Spinal cord (tissue), 10 donors: ENCODE results near the gene UNC13A. TPM values are rescaled to one million over a fixed set of nuclear protein-coding genes. Genes with fewer than 3 reads are reported as not detected.
A peak's percentile ranks its signal among the peaks of the same experiment; 100 is the strongest.
"Not testable (repeated sequence)": the region's sequence is repeated elsewhere in the genome, so short reads cannot be mapped to it uniquely, and the experiment has no call there.

Source experiments
- DNase-seq, 6 donors: peaks; one replicate each; pipeline versions ENCODE4 v3.0.0 to v3.0.0-alpha.2; 2013 to 2015; ENCODE audit warnings: low spot score in 6 of 6, low read depth in 4 of 6
- H3K27ac ChIP-seq: one replicate; pipeline ENCODE4 v1.5.1; 2013; ENCODE audit warnings: low read depth, low read length, control low read depth
- H3K27me3 ChIP-seq: one replicate; pipeline ENCODE4 v1.6.1; 2013; ENCODE audit warnings: low read length; ENCODE audit not compliant: control insufficient read depth, insufficient read depth
- H3K36me3 ChIP-seq: one replicate; pipeline ENCODE4 v1.6.1; 2013; ENCODE audit warnings: low read length; ENCODE audit not compliant: control insufficient read depth, insufficient read depth
- H3K4me1 ChIP-seq: one replicate; pipeline ENCODE4 v1.6.1; 2013; ENCODE audit warnings: low read length; ENCODE audit not compliant: control insufficient read depth, insufficient read depth
- H3K4me3 ChIP-seq: one replicate; pipeline ENCODE4 v1.5.1; 2013; ENCODE audit warnings: low read depth, low read length, control low read depth
- H3K9me3 ChIP-seq: one replicate; pipeline ENCODE4 v1.6.1; 2013; ENCODE audit warnings: low read length; ENCODE audit not compliant: control insufficient read depth, insufficient read depth
- WGBS: methylation state at CpG from one replicate; pipeline ENCODE4 v1.1.5; 2013; ENCODE audit warnings: missing lambda C conversion rate; ENCODE audit not compliant: insufficient coverage; 5-methylcytosine and 5-hydroxymethylcytosine counted together
- polyA plus RNA-seq, 2 donors: library from polyadenylated mRNA; unstranded; fragments of 120-200 nt; gene quantifications; one replicate each; pipeline ENCODE4 v1.2.1, GENCODE V29; 2013; ENCODE audit not compliant: insufficient read length in 2 of 2
- total RNA-seq, 2 donors: library from RNA; depleted of rRNA in 1 of 2; stranded (reverse); fragments of 120-200 nt in 1 of 2; fragments of >200 nt in 1 of 2; gene quantifications; one replicate each; pipeline versions ENCODE4 v1.2.3 to v1.2.4, GENCODE V29; 2013 to 2014
- donor health status: healthy.

The UNC13A gene
- total and polyA plus RNA-seq, 4 donors, result 11.2 to 57.4 (median 40.4) TPM

- no peaks in the 10 kb centered on the region for H3K27me3 ChIP-seq
- H3K4me1 ChIP-seq, result peaks cover 19% of the 10 kb centered on the region
- H3K9me3 ChIP-seq, result no peaks in the 10 kb centered on the region
- peak overlapping the region; percentile 48 for H3K4me3 ChIP-seq
- H3K36me3 ChIP-seq, result peaks cover 22% of the 10 kb centered on the region
- H3K27ac ChIP-seq, result peak overlapping the region; percentile 76
- 16% methylated on average over 14 of the region's 19 CpGs for WGBS
- DNase-seq, result no peak
Measured at GRCh38 chr19:17554968-17555479, 133.1 kb downstream of the UNC13A start.

- Histone ChIP-seq H3K4me3 (no peak overlapping the region), H3K27me3 (no peaks in the 10 kb centered on the region), H3K4me1 (peaks cover 16% of the 10 kb centered on the region), H3K9me3 (no peaks in the 10 kb centered on the region), H3K27ac (peak overlapping the region; percentile 60), H3K36me3 (peaks cover 7% of the 10 kb centered on the region)
- 31% methylated on average over 6 of the region's 7 CpGs for WGBS
- peak in 3 of 6 donors; percentile 19 to 75 (median 26) for DNase-seq
Measured at GRCh38 chr19:17553256-17553655, 134.9 kb downstream of the UNC13A start.

GRCh38 chr19:17552735-17553134, 135.4 kb downstream of the UNC13A start:
- not testable (repeated sequence) for H3K27ac ChIP-seq, H3K9me3 ChIP-seq, H3K36me3 ChIP-seq, DNase-seq, H3K27me3 ChIP-seq, H3K4me3 ChIP-seq
- H3K4me1 ChIP-seq, result peaks cover 16% of the 10 kb centered on the region
- WGBS, result no CpG with 5 or more reads among the region's 4 CpGs

Other genes with a start within 250 kb of the UNC13A start
- 1 to 10 TPM; 2.1 to 2.6 TPM for gene TMEM221, start 239.7 kb downstream of the UNC13A start, total RNA-seq
- gene TMEM221, start 239.7 kb downstream of the UNC13A start, polyA plus RNA-seq, result 1 to 10 TPM; 2.5 to 4.2 TPM
- gene NXNL1, start 227.4 kb downstream of the UNC13A start, total RNA-seq, result not detected
- not detected for gene NXNL1, start 227.4 kb downstream of the UNC13A start, polyA plus RNA-seq
- 10 to 100 TPM; 15.6 to 24.1 TPM for gene SLC27A1, start 217.8 kb downstream of the UNC13A start, total RNA-seq
- 10 to 100 TPM; 32.1 to 47.5 TPM for gene SLC27A1, start 217.8 kb downstream of the UNC13A start, polyA plus RNA-seq
- gene PGLS, start 176.7 kb downstream of the UNC13A start, total RNA-seq, result 10 to 100 TPM; 23.9 to 91.9 TPM
- gene PGLS, start 176.7 kb downstream of the UNC13A start, polyA plus RNA-seq, result 10 to 100 TPM; 99.4 to 99.8 TPM
- 10 to 100 TPM; 24.3 to 41.0 TPM for gene COLGALT1, start 132.7 kb downstream of the UNC13A start, total RNA-seq
- 10 to 100 TPM; 38.6 to 64.5 TPM for gene COLGALT1, start 132.7 kb downstream of the UNC13A start, polyA plus RNA-seq
- gene MAP1S, start 31.1 kb upstream of the UNC13A start, total RNA-seq, result 10 to 100 TPM; 16.6 to 29.8 TPM
- gene MAP1S, start 31.1 kb upstream of the UNC13A start, polyA plus RNA-seq, result 10 to 100 TPM; 57.1 to 64.4 TPM
- gene FCHO1, start 63.1 kb upstream of the UNC13A start, total RNA-seq, result 10 to 100 TPM in 1 of 2 donors, 1 to 10 TPM in 1; 6.8 to 13.3 TPM
- gene FCHO1, start 63.1 kb upstream of the UNC13A start, polyA plus RNA-seq, result 10 to 100 TPM; 29.8 to 41.9 TPM
- gene B3GNT3, start 106.8 kb upstream of the UNC13A start, total RNA-seq, result not detected
- under 1 TPM; 0.11 to 0.12 TPM for gene B3GNT3, start 106.8 kb upstream of the UNC13A start, polyA plus RNA-seq
- not detected for gene INSL3, start 133.2 kb upstream of the UNC13A start, total RNA-seq
- gene INSL3, start 133.2 kb upstream of the UNC13A start, polyA plus RNA-seq, result under 1 TPM; 0.48 to 0.63 TPM
- gene JAK3, start 159.6 kb upstream of the UNC13A start, total RNA-seq, result 1 to 10 TPM; 2.8 to 4.3 TPM
- 1 to 10 TPM; 4.2 to 5.0 TPM for gene JAK3, start 159.6 kb upstream of the UNC13A start, polyA plus RNA-seq
- gene RPL18A, start 171.6 kb upstream of the UNC13A start, total RNA-seq, result 1,000 to 10,000 TPM in 1 of 2 donors, 100 to 1,000 TPM in 1; 422 to 1,388 TPM
- gene RPL18A, start 171.6 kb upstream of the UNC13A start, polyA plus RNA-seq, result 100 to 1,000 TPM; 927 to 972 TPM
- gene SLC5A5, start 183.6 kb upstream of the UNC13A start, total RNA-seq, result 100 to 1,000 TPM in 1 of 2 donors, 1 to 10 TPM in 1; 6.8 to 104 TPM
- gene SLC5A5, start 183.6 kb upstream of the UNC13A start, polyA plus RNA-seq, result 10 to 100 TPM in 1 of 2 donors, under 1 TPM in 1; 0.10 to 13.5 TPM
- 10 to 100 TPM; 24.5 to 28.4 TPM for gene CCDC124, start 244.7 kb upstream of the UNC13A start, total RNA-seq
- gene CCDC124, start 244.7 kb upstream of the UNC13A start, polyA plus RNA-seq, result 100 to 1,000 TPM; 139 to 142 TPM